Lower leg skin (tissue), 3 donors: ENCODE results near the gene KLK5.

Source experiments
- CTCF ChIP-seq, 3 donors: fragments of 450-650 bp; IDR thresholded peaks; one replicate each; pipeline ENCODE4 v1.5.1; 2016; ENCODE audit warnings: antibody characterized with exemption in 3 of 3, mild to moderate bottlenecking in 3 of 3, moderate library complexity in 2 of 3
- POLR2A ChIP-seq, 2 donors: fragments of 450-650 bp; IDR thresholded peaks; one replicate each; pipeline ENCODE4 v1.6.1; 2016 to 2017; ENCODE audit warnings: antibody characterized with exemption in 2 of 2, mild to moderate bottlenecking in 1 of 2, moderate library complexity in 1 of 2

- TF ChIP-seq POLR2A (IDR thresholded peaks at IDR 0.05) (no peak), CTCF (IDR thresholded peaks at IDR 0.05) (no peak)
Measured at GRCh38 chr19:50967929-50968715, 15.3 kb upstream of the KLK5 start.
